ENCODE results near the gene RBBP8. TPM values are rescaled to one million over a fixed set of nuclear protein-coding genes. Genes with fewer than 3 reads are reported as not detected.

RBBP8 gene
- total and polyA plus RNA-seq, 4 donors = 6.5 to 9.8 (median 7.4) TPM

DNA sequence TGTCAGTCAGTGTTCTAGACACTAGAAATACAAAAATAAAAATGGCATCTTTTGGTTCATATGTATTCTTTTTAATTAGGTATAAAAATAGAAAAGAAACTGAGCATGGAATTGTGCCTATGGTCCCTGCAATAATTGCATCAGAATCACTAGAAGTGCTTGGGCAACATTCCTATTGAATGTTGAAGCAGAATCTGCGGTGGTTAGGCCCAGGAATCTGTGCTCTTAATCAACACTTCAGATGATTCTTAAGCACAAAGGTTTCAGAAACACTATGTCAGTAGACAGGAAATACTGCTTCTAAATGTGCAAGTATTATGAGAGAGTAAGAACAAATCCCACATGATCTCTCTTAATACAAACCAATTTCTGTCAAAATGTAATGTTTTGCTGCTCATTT is 20.3 kb upstream of the RBBP8 start:
- no peak overlapping the region for H3K9ac ChIP-seq (ENCODE audit: low read depth in 1 of 2, low read length in 2 of 2)
- DNase-seq (ENCODE audit: low spot score) = no peak
- no peak overlapping the region for H3K4me3 ChIP-seq (ENCODE audit: low read depth in 1 of 3, low read length in 3 of 3)
- H3K9me3 ChIP-seq (ENCODE audit: control insufficient read depth in 4 of 4, low read length in 3 of 4) = no peaks in the 10 kb centered on the region
- TF ChIP-seq HNF4G (IDR thresholded peaks at IDR 0.05) (no peak), RXRA (IDR thresholded peaks at IDR 0.05) (no peak), FOXA2 (IDR thresholded peaks at IDR 0.05) (no peak)
- TF ChIP-seq, protein P1, sequence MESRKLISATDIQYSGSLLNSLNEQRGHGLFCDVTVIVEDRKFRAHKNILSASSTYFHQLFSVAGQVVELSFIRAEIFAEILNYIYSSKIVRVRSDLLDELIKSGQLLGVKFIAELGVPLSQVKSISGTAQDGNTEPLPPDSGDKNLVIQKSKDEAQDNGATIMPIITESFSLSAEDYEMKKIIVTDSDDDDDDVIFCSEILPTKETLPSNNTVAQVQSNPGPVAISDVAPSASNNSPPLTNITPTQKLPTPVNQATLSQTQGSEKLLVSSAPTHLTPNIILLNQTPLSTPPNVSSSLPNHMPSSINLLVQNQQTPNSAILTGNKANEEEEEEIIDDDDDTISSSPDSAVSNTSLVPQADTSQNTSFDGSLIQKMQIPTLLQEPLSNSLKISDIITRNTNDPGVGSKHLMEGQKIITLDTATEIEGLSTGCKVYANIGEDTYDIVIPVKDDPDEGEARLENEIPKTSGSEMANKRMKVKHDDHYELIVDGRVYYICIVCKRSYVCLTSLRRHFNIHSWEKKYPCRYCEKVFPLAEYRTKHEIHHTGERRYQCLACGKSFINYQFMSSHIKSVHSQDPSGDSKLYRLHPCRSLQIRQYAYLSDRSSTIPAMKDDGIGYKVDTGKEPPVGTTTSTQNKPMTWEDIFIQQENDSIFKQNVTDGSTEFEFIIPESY (IDR thresholded peaks at IDR 0.05) = no peak
- 91% methylated on average over 1 of the region's 1 CpG for WGBS
- H3K36me3 ChIP-seq (ENCODE audit: control insufficient read depth in 4 of 4, insufficient read depth in 3 of 4, low read depth in 1 of 4, low read length in 3 of 4) = no peaks in the 10 kb centered on the region
- no peak overlapping the region for H3K27ac ChIP-seq (ENCODE audit: low read depth in 1 of 2, low read length in 2 of 2)
- no peaks in the 10 kb centered on the region for H3K27me3 ChIP-seq (ENCODE audit: control insufficient read depth in 4 of 4, insufficient read depth in 4 of 4, low read length in 3 of 4)
- H3K4me1 ChIP-seq (ENCODE audit: control insufficient read depth in 4 of 4, insufficient read depth in 4 of 4, low read length in 3 of 4) = peaks cover 0 to 6% (median 0%) of the 10 kb centered on the region in 4 donors

DNA sequence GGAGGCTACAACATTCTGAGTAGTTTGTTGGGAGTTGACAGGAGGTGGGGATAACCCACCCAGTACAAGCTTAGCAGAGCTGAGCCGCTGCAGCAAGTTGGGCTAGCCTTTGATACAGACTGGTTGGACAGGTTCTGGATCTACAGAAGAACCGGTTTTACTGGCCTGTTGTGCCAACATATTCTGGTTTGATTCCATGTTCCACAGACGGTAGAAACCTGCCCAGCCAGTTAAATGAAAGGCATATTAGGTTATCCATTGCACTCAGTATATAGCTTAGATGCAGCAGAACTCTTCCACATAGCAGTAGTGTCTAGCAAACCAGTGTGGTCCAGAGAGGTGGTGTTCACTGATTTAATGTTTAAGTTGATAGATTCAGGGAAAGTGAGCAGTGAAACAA is 19.3 kb upstream of the RBBP8 start:
- DNase-seq (ENCODE audit: low spot score) = no peak
- Histone ChIP-seq H3K9me3 (ENCODE audit: control insufficient read depth in 4 of 4, low read length in 3 of 4) (no peaks in the 10 kb centered on the region), H3K27me3 (ENCODE audit: control insufficient read depth in 4 of 4, insufficient read depth in 4 of 4, low read length in 3 of 4) (no peaks in the 10 kb centered on the region), H3K4me1 (ENCODE audit: control insufficient read depth in 4 of 4, insufficient read depth in 4 of 4, low read length in 3 of 4) (peaks cover 0 to 6% (median 0%) of the 10 kb centered on the region in 4 donors), H3K36me3 (ENCODE audit: control insufficient read depth in 4 of 4, insufficient read depth in 3 of 4, low read depth in 1 of 4, low read length in 3 of 4) (no peaks in the 10 kb centered on the region), H3K27ac (ENCODE audit: low read depth in 1 of 2, low read length in 2 of 2) (no peak overlapping the region), H3K4me3 (ENCODE audit: low read depth in 1 of 3, low read length in 3 of 3) (no peak overlapping the region), H3K9ac (ENCODE audit: low read depth in 1 of 2, low read length in 2 of 2) (no peak overlapping the region)
- 73% methylated on average over 3 of the region's 3 CpGs for WGBS
- TF ChIP-seq HNF4A (conservative IDR thresholded peaks at IDR 0.05) (no peak), SP1 (IDR thresholded peaks at IDR 0.05) (peak; percentile 46)

DNA sequence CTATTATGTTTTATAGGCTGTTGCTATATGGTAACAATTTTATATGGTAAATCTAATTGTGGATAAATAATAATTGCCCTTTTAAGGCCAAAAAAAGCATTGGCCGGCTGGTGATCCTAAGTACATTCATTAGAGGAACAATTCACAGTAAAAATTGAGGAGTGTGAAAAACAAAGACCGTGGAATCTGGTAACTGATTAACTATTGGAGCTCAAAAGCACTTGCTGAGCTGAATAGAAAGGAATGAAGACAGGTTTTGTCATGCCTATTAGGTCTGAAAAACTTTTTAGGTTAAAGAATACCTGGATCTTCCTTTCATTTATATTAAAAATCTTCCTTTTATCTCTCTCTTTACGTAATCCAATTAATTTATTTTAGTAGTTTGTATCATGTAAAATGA is 18.5 kb upstream of the RBBP8 start:
- no peak for TF ChIP-seq EGR1 (IDR thresholded peaks at IDR 0.05; ENCODE audit: low read depth in 2 of 2)
- TF ChIP-seq SP1 (IDR thresholded peaks at IDR 0.05) = peak; percentile 15
- no peaks in the 10 kb centered on the region for H3K36me3 ChIP-seq (ENCODE audit: control insufficient read depth in 4 of 4, insufficient read depth in 3 of 4, low read depth in 1 of 4, low read length in 3 of 4)
- peaks cover 0 to 6% (median 0%) of the 10 kb centered on the region in 4 donors for H3K4me1 ChIP-seq (ENCODE audit: control insufficient read depth in 4 of 4, insufficient read depth in 4 of 4, low read length in 3 of 4)
- H3K27me3 ChIP-seq (ENCODE audit: control insufficient read depth in 4 of 4, insufficient read depth in 4 of 4, low read length in 3 of 4) = no peaks in the 10 kb centered on the region
- no peak overlapping the region for H3K4me3 ChIP-seq (ENCODE audit: low read depth in 1 of 3, low read length in 3 of 3)
- H3K9ac ChIP-seq (ENCODE audit: low read depth in 1 of 2, low read length in 2 of 2) = no peak overlapping the region
- WGBS = 48% methylated on average over 3 of the region's 3 CpGs
- H3K9me3 ChIP-seq (ENCODE audit: control insufficient read depth in 4 of 4, low read length in 3 of 4) = no peaks in the 10 kb centered on the region
- no peak for DNase-seq (ENCODE audit: low spot score)
- H3K27ac ChIP-seq (ENCODE audit: low read depth in 1 of 2, low read length in 2 of 2) = no peak overlapping the region

DNA sequence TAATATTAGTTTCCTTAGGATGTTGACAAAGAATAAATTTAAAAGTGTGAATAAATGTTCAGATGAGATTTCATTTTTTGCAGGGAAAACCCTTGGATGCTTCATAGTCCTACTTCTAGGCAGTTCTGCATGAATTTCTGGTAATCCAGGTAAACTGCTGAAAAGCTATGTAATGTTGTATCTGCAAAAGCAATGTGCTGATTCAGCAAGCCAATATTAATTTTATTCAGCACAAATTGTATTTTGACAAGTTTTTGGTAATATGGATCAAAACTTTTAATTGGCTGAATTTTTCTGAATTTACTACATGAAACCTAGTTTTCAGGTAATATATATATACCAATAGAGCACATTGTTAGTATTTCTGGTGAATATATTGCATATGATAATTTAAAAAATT is 17.8 kb upstream of the RBBP8 start:
- Histone ChIP-seq H3K4me3 (ENCODE audit: low read depth in 1 of 3, low read length in 3 of 3) (no peak overlapping the region), H3K9ac (ENCODE audit: low read depth in 1 of 2, low read length in 2 of 2) (no peak overlapping the region), H3K4me1 (ENCODE audit: control insufficient read depth in 4 of 4, insufficient read depth in 4 of 4, low read length in 3 of 4) (peaks cover 0 to 6% (median 0%) of the 10 kb centered on the region in 4 donors), H3K27ac (ENCODE audit: low read depth in 1 of 2, low read length in 2 of 2) (no peak overlapping the region), H3K27me3 (ENCODE audit: control insufficient read depth in 4 of 4, insufficient read depth in 4 of 4, low read length in 3 of 4) (no peaks in the 10 kb centered on the region), H3K9me3 (ENCODE audit: control insufficient read depth in 4 of 4, low read length in 3 of 4) (no peaks in the 10 kb centered on the region), H3K36me3 (ENCODE audit: control insufficient read depth in 4 of 4, insufficient read depth in 3 of 4, low read depth in 1 of 4, low read length in 3 of 4) (no peaks in the 10 kb centered on the region)
- no peak for DNase-seq (ENCODE audit: low spot score)
- TF ChIP-seq JUND (IDR thresholded peaks at IDR 0.05) (no peak), EGR1 (IDR thresholded peaks at IDR 0.05; ENCODE audit: low read depth in 2 of 2) (no peak), RXRA (IDR thresholded peaks at IDR 0.05) (no peak), HNF4G (IDR thresholded peaks at IDR 0.05) (no peak), HNF4A (conservative IDR thresholded peaks at IDR 0.05) (no peak), FOXA1 (IDR thresholded peaks at IDR 0.05) (no peak), FOXA2 (IDR thresholded peaks at IDR 0.05) (no peak), SP1 (IDR thresholded peaks at IDR 0.05) (no peak), TAF1 (conservative IDR thresholded peaks at IDR 0.05) (no peak), NR2F2 (IDR thresholded peaks at IDR 0.05) (no peak)
- TF ChIP-seq, protein P2, sequence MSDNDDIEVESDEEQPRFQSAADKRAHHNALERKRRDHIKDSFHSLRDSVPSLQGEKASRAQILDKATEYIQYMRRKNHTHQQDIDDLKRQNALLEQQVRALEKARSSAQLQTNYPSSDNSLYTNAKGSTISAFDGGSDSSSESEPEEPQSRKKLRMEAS (IDR thresholded peaks at IDR 0.05) = no peak
- TF ChIP-seq, protein P3, sequence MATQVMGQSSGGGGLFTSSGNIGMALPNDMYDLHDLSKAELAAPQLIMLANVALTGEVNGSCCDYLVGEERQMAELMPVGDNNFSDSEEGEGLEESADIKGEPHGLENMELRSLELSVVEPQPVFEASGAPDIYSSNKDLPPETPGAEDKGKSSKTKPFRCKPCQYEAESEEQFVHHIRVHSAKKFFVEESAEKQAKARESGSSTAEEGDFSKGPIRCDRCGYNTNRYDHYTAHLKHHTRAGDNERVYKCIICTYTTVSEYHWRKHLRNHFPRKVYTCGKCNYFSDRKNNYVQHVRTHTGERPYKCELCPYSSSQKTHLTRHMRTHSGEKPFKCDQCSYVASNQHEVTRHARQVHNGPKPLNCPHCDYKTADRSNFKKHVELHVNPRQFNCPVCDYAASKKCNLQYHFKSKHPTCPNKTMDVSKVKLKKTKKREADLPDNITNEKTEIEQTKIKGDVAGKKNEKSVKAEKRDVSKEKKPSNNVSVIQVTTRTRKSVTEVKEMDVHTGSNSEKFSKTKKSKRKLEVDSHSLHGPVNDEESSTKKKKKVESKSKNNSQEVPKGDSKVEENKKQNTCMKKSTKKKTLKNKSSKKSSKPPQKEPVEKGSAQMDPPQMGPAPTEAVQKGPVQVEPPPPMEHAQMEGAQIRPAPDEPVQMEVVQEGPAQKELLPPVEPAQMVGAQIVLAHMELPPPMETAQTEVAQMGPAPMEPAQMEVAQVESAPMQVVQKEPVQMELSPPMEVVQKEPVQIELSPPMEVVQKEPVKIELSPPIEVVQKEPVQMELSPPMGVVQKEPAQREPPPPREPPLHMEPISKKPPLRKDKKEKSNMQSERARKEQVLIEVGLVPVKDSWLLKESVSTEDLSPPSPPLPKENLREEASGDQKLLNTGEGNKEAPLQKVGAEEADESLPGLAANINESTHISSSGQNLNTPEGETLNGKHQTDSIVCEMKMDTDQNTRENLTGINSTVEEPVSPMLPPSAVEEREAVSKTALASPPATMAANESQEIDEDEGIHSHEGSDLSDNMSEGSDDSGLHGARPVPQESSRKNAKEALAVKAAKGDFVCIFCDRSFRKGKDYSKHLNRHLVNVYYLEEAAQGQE (IDR thresholded peaks at IDR 0.05) = no peak
- TF ChIP-seq, protein P4, sequence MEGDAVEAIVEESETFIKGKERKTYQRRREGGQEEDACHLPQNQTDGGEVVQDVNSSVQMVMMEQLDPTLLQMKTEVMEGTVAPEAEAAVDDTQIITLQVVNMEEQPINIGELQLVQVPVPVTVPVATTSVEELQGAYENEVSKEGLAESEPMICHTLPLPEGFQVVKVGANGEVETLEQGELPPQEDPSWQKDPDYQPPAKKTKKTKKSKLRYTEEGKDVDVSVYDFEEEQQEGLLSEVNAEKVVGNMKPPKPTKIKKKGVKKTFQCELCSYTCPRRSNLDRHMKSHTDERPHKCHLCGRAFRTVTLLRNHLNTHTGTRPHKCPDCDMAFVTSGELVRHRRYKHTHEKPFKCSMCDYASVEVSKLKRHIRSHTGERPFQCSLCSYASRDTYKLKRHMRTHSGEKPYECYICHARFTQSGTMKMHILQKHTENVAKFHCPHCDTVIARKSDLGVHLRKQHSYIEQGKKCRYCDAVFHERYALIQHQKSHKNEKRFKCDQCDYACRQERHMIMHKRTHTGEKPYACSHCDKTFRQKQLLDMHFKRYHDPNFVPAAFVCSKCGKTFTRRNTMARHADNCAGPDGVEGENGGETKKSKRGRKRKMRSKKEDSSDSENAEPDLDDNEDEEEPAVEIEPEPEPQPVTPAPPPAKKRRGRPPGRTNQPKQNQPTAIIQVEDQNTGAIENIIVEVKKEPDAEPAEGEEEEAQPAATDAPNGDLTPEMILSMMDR (IDR thresholded peaks at IDR 0.05; ENCODE audit: low read depth, low read length, missing input control) = no peak
- TF ChIP-seq, protein P1 (IDR thresholded peaks at IDR 0.05) = no peak

All from liver (tissue), 9 donors.